TTC549 (cell line): ENCODE results near the gene CRYBB1.
"Not testable (repeated sequence)": the region's sequence is repeated elsewhere in the genome, so short reads cannot be mapped to it uniquely, and the experiment has no call there.

Experiments used
- FAIRE-seq: peaks from 2 replicates; lab custom pipeline; 2012; peaks lifted over from hg19 to GRCh38; lab: Jason Lieb, UNC

The CRYBB1 gene

GRCh38 chr22:26635117-26635516 is 17.3 kb upstream of the CRYBB1 start:
- FAIRE-seq, result no peak

GRCh38 chr22:26634189-26634588 is 16.4 kb upstream of the CRYBB1 start:
- FAIRE-seq, result no peak

DNA sequence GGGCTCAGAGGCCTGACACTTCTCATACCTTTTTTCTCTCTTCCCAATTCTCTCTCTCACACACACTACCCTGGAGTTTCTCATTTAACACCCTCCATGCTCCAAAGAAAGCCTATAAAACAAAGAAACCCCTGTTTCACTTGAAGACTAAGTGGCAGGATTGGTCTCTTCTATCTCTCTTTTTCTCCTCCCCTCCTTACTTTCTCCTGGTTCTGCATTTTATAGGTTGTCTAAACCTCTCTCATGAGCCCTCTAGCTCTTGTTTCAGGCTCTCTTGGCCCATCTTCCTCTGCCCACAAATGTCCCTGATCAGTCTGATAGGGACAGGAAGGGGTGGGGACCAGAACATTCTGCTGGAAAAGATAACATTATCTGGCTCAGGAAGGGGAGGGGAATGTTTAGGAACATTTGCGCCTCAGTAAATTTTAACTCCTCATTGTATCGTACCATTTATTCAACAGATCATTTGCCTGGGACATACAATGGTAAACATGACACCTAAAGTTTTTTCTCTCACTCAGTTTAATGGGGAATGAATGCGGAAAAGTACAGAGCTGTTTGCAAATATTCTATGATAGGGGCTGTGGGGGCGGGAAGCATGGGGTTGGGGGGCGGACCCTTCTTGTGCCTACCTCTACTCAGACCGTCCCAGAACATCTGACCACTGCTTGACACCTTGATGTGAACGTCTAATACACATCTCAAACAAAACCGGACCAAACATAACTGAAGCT is 14.8 kb upstream of the CRYBB1 start:
- no peak for FAIRE-seq

DNA sequence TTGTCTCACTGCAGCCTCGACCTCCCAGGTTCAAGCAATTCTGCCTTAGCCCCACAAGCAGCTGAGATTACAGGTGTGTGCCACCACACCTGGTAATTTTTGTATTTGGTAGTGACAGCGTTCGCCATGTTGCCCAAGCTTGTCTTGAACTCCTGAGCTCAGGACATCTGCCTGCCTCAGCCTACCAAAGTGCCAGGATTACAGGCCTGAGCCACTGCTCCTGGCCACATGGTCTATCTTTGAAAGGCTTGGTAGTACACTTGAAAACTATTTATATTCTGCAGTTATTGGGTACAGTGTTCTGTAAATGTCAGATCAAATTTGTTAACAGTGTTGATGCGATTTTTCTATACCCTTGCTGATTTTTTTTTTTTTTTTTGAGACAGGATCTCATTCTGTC is 13.5 kb upstream of the CRYBB1 start:
- no peak for FAIRE-seq

DNA sequence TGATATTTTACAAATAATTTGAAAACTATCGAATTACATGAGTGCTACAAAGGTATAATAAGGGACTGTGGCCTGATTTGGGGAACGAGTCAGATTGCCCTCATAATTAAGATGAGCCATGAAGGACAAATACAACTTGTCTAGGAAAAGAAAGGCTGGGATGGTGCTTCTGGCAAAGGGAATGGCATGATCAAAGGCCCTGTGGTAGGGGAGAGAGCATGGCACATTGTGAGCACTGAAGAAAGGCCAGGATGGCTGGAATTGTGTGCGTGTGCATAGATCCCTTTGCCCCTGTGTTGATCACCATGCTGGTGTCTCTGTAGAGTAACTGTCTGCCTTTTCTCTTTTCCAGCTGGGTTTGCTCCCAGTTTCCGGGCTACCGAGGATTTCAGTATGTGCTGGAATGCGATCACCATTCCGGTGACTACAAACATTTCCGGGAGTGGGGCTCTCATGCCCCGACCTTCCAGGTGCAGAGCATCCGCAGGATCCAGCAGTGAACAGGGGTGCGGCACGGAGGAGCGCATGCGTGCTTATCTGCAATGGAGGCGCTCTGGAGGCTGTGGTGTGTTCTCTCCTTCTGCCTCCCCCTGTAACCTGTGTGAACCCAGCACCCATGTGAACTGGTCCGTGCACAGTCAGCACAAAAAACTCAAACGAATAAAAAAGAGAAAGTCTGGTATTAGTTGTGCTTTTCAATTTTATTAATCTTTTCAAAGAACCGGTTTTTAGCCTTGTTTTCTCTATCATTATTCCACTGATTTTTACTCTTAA is 12.3 kb upstream of the CRYBB1 start:
- FAIRE-seq, result no peak

DNA sequence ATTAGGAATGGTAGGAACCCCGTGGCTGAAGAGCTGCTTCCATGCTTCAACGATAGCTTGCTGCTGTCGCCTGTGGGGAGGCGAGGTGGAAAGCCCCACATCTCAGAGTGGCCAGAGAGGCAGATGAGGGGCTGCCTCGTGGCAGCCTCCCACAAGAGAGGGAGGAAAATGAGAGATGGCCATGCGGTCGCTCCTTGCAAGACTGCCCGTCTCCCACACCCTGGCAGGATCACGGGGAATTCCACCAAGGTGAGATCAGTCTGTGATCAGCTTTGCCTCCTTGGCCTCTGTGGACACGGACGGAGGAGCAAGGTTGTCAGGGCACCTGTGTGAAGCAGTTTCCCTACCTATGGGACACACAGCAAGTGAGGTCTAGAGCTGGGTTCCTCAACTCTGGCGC is 7.0 kb upstream of the CRYBB1 start:
- no peak for FAIRE-seq

DNA sequence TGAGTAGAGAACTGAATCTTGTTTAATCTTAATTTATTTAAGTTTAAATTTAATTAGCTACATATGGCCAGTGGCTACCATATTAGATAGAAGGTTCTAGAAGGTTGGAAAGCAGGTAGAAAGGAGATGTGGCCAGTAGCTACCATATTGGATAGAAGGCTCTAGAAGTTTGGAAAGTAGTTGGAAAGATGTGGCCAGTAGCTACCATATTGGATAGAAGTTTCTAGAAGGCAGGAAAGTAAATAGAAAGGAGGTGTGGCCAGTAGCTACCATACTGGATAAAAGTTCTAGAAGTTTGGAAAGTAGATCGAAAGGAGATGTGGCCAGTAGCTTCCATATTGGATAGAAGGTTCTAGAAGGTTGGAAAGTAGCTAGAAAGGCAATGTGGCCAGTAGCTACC is 6.2 kb upstream of the CRYBB1 start:
- FAIRE-seq, result no peak

DNA sequence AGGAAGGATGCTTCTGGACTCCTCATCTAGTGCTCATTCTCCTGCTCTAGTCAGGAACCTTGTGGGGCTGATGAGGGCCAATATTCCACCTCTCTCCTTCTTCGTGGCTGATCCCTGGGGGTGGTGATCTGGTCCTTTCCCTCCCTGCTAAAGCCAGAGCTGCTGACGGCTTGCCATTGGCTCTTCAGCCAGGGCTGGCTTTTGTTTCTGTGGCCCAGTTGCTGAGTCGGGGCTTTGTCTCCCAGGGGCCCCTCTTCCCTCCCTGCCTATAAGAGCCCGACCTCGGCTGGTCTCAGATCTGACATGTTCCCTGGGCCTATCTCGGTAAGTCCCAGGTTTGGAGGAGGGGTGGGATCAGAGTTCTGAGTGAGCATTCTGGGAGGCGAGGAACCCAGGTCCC is 3.8 kb upstream of the CRYBB1 start, which contains the start of gene CRYBA4:
Gene CRYBA4, plus strand, starts transcription at position 301 of the 400 bp plus-strand sequence. CDS start 634 bp downstream, outside the sequence.
- no peak for FAIRE-seq

DNA sequence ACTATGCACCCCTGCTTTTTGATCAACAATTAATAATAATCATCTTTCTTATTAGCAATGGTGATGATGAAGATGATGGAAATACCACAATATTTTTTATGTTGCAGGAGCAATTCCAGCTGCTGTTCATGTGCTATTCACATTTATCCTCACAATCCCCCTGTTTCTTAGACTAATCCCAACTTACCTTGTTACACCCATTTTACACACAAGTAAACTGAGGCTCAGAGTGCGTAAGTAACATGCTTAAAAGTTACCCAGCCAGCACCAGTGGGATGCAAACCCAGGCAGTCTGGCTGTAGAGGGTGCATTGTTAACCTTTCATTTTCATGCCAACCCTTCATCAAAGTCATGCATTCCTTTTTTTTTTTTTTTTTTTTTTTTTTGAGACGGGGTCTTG is 2.4 kb upstream of the CRYBB1 start:
- FAIRE-seq, result no peak

DNA sequence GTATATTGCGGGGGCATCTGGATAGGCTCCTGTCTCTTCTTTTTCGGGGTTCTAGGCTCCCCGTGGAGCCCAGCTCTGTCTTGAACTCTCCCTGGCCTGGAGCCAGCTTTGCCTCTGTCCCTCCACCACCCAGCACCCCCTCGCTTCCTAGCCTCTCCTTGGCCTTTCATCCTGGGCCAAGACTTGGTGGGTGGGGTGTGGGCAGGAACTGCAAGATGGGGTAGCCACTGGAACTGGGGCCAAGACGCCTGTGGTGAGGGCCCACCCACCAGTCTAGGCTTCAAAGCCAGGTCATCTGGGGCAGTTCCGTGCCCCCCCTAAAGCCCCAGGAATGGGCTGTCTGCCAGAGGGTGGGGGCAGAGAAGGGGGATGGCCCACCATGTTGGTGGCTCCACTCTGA is 1.7 kb upstream of the CRYBB1 start:
- FAIRE-seq, result no peak

DNA sequence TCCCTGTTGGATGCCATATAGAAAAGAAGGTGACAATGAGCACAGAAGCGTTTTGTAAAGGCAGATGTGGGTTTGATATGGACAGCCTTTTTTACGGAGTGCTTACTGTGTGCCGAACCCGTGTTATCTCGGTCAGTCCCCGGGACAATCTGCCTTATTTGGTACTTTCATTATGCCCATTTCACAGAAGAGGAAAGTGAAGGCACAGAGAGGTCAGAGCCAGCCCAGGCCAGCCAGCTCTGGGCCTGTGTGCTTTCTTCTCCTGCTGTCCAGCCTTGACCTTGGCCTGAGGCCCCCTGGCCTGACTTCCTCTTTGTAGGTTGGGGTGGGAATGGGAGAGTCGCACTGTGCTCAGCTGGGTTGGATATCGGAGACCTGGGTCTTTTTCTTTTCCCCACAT is 628 bp upstream of the CRYBB1 start:
- no peak for FAIRE-seq

- FAIRE-seq, result no peak
Measured at GRCh38 chr22:26616650-26617049, 1.2 kb downstream of the CRYBB1 start.

- no peak for FAIRE-seq
Measured at GRCh38 chr22:26615830-26616435, 1.9 kb downstream of the CRYBB1 start.

- no peak for FAIRE-seq
Measured at GRCh38 chr22:26615149-26615548, 2.7 kb downstream of the CRYBB1 start.

DNA sequence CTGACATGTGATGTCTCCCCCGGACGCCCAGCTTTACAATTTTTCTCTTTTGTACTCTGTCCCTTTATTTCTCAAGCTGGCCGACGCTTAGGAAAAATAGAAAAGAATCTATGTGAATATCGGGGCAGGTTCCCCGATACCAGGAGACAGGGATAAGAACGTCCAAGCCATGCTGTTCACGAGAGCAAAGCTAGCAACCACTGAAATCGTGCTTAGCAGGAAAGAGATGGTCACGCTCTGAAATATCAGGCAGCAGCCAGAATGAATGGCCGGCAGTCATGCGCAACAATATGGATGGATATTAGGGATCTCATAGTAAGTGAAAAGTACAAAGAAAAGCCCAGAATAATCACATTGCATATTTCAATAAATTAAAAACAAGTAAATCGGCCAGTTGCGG is 3.5 kb downstream of the CRYBB1 start:
- no peak for FAIRE-seq

GRCh38 chr22:26613753-26614152 is 4.1 kb downstream of the CRYBB1 start:
- FAIRE-seq, result not testable (repeated sequence)

GRCh38 chr22:26612652-26613051 is 5.2 kb downstream of the CRYBB1 start:
- no peak for FAIRE-seq

GRCh38 chr22:26610996-26611395 is 6.8 kb downstream of the CRYBB1 start:
- FAIRE-seq, result no peak

DNA sequence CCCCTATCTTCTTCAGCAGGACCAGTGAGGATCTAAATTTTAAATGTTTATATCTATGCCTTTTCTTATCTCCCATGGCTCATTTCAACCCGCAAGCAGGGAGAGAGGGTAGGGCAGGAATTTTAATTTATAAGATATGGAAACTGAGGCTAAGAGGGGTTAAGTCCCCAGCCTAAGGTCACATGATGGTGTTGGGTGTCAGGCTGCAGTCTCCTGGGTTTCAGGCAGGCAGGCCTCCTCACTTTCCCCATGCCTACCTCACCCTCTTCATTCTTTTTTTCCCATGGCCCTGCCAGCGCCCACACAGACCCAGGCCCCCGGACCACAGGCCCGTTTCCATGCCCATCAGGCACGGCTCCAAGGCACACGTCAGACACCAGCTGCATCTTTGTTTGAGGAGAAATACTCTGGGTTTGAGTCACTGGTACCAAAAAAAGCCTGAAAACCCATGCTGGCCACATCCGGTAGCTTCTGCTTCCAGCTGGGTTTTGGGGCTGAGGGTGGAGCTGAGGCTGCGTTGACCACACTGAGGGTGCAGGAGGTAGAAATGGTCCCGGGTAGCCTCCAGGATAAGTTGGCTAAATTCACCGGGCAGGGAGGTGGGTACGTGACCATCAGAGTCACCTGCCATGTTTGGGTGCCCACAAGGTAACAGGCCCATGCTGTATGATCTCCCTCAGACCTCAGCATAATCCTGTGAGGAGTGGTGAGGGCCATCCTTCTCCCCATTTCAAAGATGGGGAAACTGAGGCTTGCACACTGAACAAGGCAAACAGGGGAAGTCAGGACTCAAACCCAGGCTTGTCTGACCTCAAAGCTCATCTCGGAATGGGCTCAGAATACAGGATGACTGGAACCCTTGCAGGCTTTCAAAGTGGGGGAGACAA is 7.5 kb downstream of the CRYBB1 start:
- no peak for FAIRE-seq

- no peak for FAIRE-seq
Measured at GRCh38 chr22:26609287-26609686, 8.5 kb downstream of the CRYBB1 start.

DNA sequence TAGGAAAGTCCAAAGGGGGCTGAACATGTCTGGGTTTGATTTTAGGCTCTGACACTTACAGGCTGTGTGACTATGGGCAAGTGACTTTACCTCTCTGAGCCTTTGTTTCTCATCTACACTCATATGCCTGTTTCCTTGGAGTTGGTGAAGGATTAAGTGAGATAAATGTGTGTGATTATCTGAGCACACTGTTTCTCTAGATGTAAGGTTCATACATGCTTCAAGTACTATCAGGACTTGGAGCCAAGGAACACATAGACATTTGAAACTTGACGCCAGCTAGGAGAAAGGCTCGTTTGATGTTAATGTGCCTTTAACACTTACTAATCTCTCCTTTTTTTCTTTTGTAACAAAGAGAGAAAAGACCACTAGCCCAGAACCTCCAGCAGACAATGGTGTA is 9.7 kb downstream of the CRYBB1 start:
- no peak for FAIRE-seq

DNA sequence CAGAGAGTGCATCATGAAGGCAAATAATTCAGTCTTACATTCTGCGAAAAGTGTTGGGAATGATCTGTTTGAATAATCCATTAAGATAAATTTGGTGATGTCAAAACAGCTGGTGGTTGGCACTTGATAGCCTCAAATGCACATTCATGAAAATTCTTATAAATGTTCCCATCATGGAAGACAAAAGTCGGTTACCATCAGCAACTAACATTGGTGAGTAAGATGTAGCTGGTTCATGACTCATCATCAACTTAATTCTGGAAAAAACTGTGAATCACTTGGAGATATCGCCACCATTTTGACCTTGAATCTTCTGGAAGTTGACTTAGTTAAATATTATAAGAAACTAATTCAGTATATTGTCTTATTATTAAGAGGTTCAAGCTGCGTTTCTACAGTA is 11.2 kb downstream of the CRYBB1 start:
- FAIRE-seq, result no peak
